Mucosa of rectum (tissue), 2 donors: Measurements from ENCODE around the gene TMX1.

Source experiments
- H3K27ac ChIP-seq, 2 donors: one replicate each; pipeline ENCODE4 v1.7.0; 2013; ENCODE audit warnings: inconsistent platforms in 2 of 2, low read depth in 2 of 2, low read length in 2 of 2
- H3K27me3 ChIP-seq, 2 donors: one replicate each; pipeline ENCODE4 v1.7.0; 2013; ENCODE audit warnings: low read length in 2 of 2; ENCODE audit not compliant: control insufficient read depth in 2 of 2, insufficient read depth in 2 of 2
- H3K36me3 ChIP-seq, 2 donors: one replicate each; pipeline ENCODE4 v1.7.0; 2013; ENCODE audit warnings: low read length in 2 of 2; ENCODE audit not compliant: control insufficient read depth in 2 of 2, insufficient read depth in 2 of 2
- H3K4me1 ChIP-seq, 2 donors: one replicate each; pipeline ENCODE4 v1.7.0; 2013; ENCODE audit warnings: low read length in 2 of 2, mild to moderate bottlenecking in 1 of 2; ENCODE audit not compliant: control insufficient read depth in 2 of 2, insufficient read depth in 2 of 2
- H3K4me3 ChIP-seq, 2 donors: one replicate each; pipeline ENCODE4 v1.7.0; 2013; ENCODE audit warnings: low read length in 2 of 2
- H3K9ac ChIP-seq, 2 donors: one replicate each; pipeline ENCODE4 v1.7.0; 2013; ENCODE audit warnings: low read length in 2 of 2, low read depth in 1 of 2, mild to moderate bottlenecking in 1 of 2
- H3K9me3 ChIP-seq, 2 donors: one replicate each; pipeline ENCODE4 v1.7.0; 2013; ENCODE audit warnings: low read length in 2 of 2; ENCODE audit not compliant: control insufficient read depth in 2 of 2
- donor health status: healthy.
- donor health status: Normal muscosa, but diverticular disease.

Gene TMX1

GRCh38 chr14:51305751-51306150 is 65.7 kb downstream of the TMX1 start:
- H3K27me3 ChIP-seq: no peaks in the 10 kb centered on the region
- no peak overlapping the region for H3K27ac ChIP-seq
- no peak overlapping the region for H3K9ac ChIP-seq
- H3K4me1 ChIP-seq: no peaks in the 10 kb centered on the region
- H3K36me3 ChIP-seq: no peaks in the 10 kb centered on the region
- H3K4me3 ChIP-seq: no peak overlapping the region
- no peaks in the 10 kb centered on the region for H3K9me3 ChIP-seq
